CD8-positive, alpha-beta memory T cell (primary cell): ENCODE results near the gene ZBTB37. TPM values are rescaled to one million over a fixed set of nuclear protein-coding genes. Genes with fewer than 3 reads are reported as not detected.
A peak's percentile ranks its signal among the peaks of the same experiment; 100 is the strongest.

ENCODE experiments used
- CTCF ChIA-PET: fragments of 350-600 bp; sonication (Branson Sonifier 250); formaldehyde crosslinking; loops from one replicate; lab custom pipeline; 2021; ENCODE audit warnings: antibody characterized with exemption; lab: Charles Lee
- POLR2A ChIA-PET: fragments of 350-600 bp; sonication (Branson Sonifier 250); formaldehyde crosslinking; loops from one replicate; lab custom pipeline; 2021; ENCODE audit warnings: antibody characterized with exemption; lab: Charles Lee
- DNase-seq, 5 donors: peaks; one replicate each; pipeline versions ENCODE4 v3.0.0 to v3.0.0-alpha.2; 2020 to 2022; ENCODE audit warnings: mixed read lengths in 1 of 5
- H3K27ac ChIP-seq: one replicate; pipeline ENCODE4 v1.7.0; 2013; ENCODE audit warnings: low read depth, mild to moderate bottlenecking, low read length, moderate library complexity
- H3K27me3 ChIP-seq: 2 replicates; pipeline ENCODE4 v1.7.0; 2013; ENCODE audit warnings: low read length, mild to moderate bottlenecking; ENCODE audit not compliant: insufficient read depth, poor library complexity, severe bottlenecking
- H3K36me3 ChIP-seq: 2 replicates; pipeline ENCODE4 v1.7.0; 2013; ENCODE audit warnings: mild to moderate bottlenecking, low read length, moderate library complexity; ENCODE audit not compliant: insufficient read depth
- H3K4me1 ChIP-seq: 2 replicates; pipeline ENCODE4 v1.7.0; 2013; ENCODE audit warnings: mild to moderate bottlenecking, low read length, moderate library complexity; ENCODE audit not compliant: insufficient read depth
- H3K4me3 ChIP-seq: 2 replicates; pipeline ENCODE4 v1.7.0; 2013; ENCODE audit warnings: mild to moderate bottlenecking, low read length
- H3K9me3 ChIP-seq: 2 replicates; pipeline ENCODE4 v1.7.0; 2013; ENCODE audit warnings: mild to moderate bottlenecking, low read length
- H3K27ac Mint-ChIP-seq, 8 donors: one replicate each; pipeline ENCODE4 v1.8.0; 2020 to 2021; ENCODE audit warnings: mixed read lengths in 8 of 8, mild to moderate bottlenecking in 6 of 8, inconsistent platforms in 3 of 8, moderate library complexity in 3 of 8
- H3K27me3 Mint-ChIP-seq, 2 donors: one replicate each; pipeline ENCODE4 v1.8.0; 2020 to 2021; ENCODE audit warnings: mixed read lengths in 2 of 2, mild to moderate bottlenecking in 1 of 2, moderate library complexity in 1 of 2
- H3K36me3 Mint-ChIP-seq, 3 donors: one replicate each; pipeline ENCODE4 v1.8.0; 2020 to 2021; ENCODE audit warnings: mixed read lengths in 3 of 3, inconsistent platforms in 1 of 3, mild to moderate bottlenecking in 1 of 3
- H3K4me1 Mint-ChIP-seq, 3 donors: one replicate each; pipeline ENCODE4 v1.8.0; 2020 to 2021; ENCODE audit warnings: mixed read lengths in 3 of 3, inconsistent platforms in 1 of 3, mild to moderate bottlenecking in 1 of 3
- H3K4me3 Mint-ChIP-seq, 7 donors: one replicate each; pipeline ENCODE4 v1.8.0; 2020 to 2021; ENCODE audit warnings: mixed read lengths in 7 of 7, mild to moderate bottlenecking in 6 of 7, moderate library complexity in 4 of 7, inconsistent platforms in 2 of 7
- H3K9me3 Mint-ChIP-seq, 5 donors: one replicate each; pipeline ENCODE4 v1.8.0; 2020 to 2022; ENCODE audit warnings: mixed read lengths in 5 of 5, mild to moderate bottlenecking in 3 of 5, moderate library complexity in 2 of 5, inconsistent platforms in 1 of 5
- polyA plus RNA-seq: library from polyadenylated mRNA; unstranded; fragments of 300-500 nt; fragmentation: Illumina TruSeq; gene quantifications from one replicate; pipeline ENCODE4 v1.2.3, GENCODE V29; 2021
- total RNA-seq, 2 experiments: library from RNA; stranded (reverse); gene quantifications; one replicate each; pipeline ENCODE4 v1.2.3, GENCODE V29; 2021

ZBTB37 gene
- total and polyA plus RNA-seq, 3 experiments from 2014 or later: 1.3 to 11.0 (median 10.4) TPM

DNA sequence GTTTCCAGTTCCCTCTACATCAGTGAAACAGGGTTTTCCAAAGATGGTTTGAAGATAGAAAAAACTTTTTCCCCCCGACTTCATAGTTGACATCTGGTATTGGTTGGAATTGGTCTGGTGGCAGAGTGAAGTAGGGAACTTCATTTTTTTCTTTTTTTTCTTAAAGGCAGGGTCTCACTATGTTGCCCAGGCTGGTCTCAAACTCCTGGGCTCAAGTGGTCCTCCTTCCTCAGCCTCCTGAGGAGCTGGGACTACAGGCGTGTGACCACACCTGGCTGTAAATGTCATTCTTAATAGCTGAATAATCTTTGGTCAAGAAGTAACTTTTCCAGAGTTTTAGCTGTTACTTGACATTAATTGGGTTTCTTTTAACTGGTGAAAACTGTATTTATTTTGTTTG, 21.7 kb downstream of the ZBTB37 start:
- no peak overlapping the region for H3K4me3 ChIP-seq
- no peaks in the 10 kb centered on the region for H3K9me3 Mint-ChIP-seq
- H3K27ac Mint-ChIP-seq: no peak overlapping the region
- H3K27me3 ChIP-seq: no peaks in the 10 kb centered on the region
- H3K27me3 Mint-ChIP-seq: no peaks in the 10 kb centered on the region
- ChIA-PET CTCF (no interaction called here), POLR2A (no interaction called here)
- H3K4me3 Mint-ChIP-seq: no peak overlapping the region
- H3K4me1 ChIP-seq: peaks cover 20% of the 10 kb centered on the region
- H3K9me3 ChIP-seq: no peaks in the 10 kb centered on the region
- no peak for DNase-seq
- H3K27ac ChIP-seq: no peak overlapping the region
- H3K36me3 ChIP-seq: peaks cover 12% of the 10 kb centered on the region
- peaks cover 34 to 72% (median 67%) of the 10 kb centered on the region in 3 donors for H3K4me1 Mint-ChIP-seq
- H3K36me3 Mint-ChIP-seq: peaks cover 19 to 71% (median 36%) of the 10 kb centered on the region in 3 donors

DNA sequence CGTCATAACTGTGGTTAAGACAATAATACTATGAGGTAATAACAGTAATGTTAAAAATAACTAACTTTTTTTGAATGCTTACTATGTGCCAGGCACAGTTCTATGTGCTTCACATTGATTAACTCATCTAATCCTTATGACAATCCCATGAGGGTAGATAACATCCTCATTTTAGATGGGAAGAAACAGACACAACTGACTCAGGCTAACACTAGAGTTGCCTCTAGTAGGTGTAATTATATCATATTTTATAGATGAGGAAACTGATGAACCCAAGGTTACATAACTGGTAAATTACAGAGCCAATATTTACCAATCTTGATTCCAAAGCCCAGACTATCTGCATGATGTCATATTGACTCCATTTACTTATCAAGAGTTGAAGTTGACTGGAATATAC, 25.4 kb downstream of the ZBTB37 start:
- CTCF ChIA-PET: no interaction called here
- Mint-ChIP-seq H3K4me3 (no peak overlapping the region), H3K9me3 (no peaks in the 10 kb centered on the region), H3K36me3 (peaks cover 19 to 60% (median 24%) of the 10 kb centered on the region in 3 donors), H3K4me1 (peaks cover 7 to 38% (median 37%) of the 10 kb centered on the region in 3 donors), H3K27me3 (no peaks in the 10 kb centered on the region), H3K27ac (no peak overlapping the region)
- no peak for DNase-seq
- Histone ChIP-seq H3K27me3 (no peaks in the 10 kb centered on the region), H3K36me3 (no peaks in the 10 kb centered on the region), H3K9me3 (no peaks in the 10 kb centered on the region), H3K4me3 (no peak overlapping the region), H3K4me1 (no peaks in the 10 kb centered on the region), H3K27ac (no peak overlapping the region)
- POLR2A ChIA-PET: no interaction called here

DNA sequence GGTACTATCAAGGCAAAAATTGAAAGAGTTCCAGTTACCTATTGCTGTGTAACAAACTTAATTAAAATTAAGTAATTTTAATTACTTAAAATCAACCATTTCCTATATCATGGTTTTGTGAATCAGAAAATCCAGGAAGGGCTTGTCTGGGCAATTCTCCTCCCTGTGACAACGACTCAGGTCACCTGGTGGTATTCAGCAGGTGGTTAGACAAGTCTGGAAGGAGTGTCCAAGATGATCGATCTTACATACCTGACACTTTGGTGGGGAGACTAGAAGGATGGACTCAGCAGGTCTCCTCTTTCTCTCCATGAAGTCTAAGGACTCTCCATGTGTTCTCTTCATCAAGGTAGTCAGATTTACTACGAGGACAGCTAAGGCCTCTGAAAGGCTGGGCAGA, 26.0 kb downstream of the ZBTB37 start:
- Histone ChIP-seq H3K9me3 (no peaks in the 10 kb centered on the region), H3K4me1 (no peaks in the 10 kb centered on the region), H3K27ac (no peak overlapping the region), H3K36me3 (no peaks in the 10 kb centered on the region), H3K27me3 (no peaks in the 10 kb centered on the region), H3K4me3 (no peak overlapping the region)
- no peaks in the 10 kb centered on the region for H3K27me3 Mint-ChIP-seq
- H3K4me1 Mint-ChIP-seq: peaks cover 7 to 40% (median 32%) of the 10 kb centered on the region in 3 donors
- CTCF ChIA-PET: no interaction called here
- H3K9me3 Mint-ChIP-seq: no peaks in the 10 kb centered on the region
- peaks cover 18 to 64% (median 23%) of the 10 kb centered on the region in 3 donors for H3K36me3 Mint-ChIP-seq
- no peak overlapping the region for H3K4me3 Mint-ChIP-seq
- DNase-seq: no peak
- H3K27ac Mint-ChIP-seq: peak overlapping the region in 1 of 8 donors; percentile 74
- POLR2A ChIA-PET: no interaction called here

DNA sequence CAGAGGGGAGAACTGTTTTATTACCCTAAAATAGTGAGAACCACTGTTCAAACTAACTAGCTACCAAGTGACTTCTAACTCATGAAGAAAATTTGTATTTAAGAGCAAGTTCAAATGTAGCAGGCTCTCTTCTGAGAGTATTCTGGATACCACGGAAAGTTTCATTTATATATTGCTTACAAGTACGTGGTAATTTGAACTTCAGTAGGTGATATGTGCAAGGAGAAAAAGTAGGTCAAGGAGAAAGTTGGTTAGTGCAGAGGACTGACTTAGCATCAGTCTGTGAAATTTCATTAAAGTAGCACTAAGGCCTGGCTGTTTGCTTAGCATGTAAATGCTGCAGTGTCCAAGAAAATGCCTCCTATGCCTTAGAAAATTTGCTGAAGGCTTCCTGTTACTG, 32.2 kb downstream of the ZBTB37 start:
- Histone ChIP-seq H3K4me3 (no peak overlapping the region), H3K36me3 (no peaks in the 10 kb centered on the region), H3K9me3 (no peaks in the 10 kb centered on the region), H3K27me3 (no peaks in the 10 kb centered on the region), H3K27ac (no peak overlapping the region), H3K4me1 (no peaks in the 10 kb centered on the region)
- Mint-ChIP-seq H3K36me3 (peaks cover 0 to 31% (median 3%) of the 10 kb centered on the region in 3 donors), H3K4me1 (peaks cover 2 to 22% (median 7%) of the 10 kb centered on the region in 3 donors), H3K27ac (peak overlapping the region in 1 of 8 donors; percentile 57), H3K27me3 (no peaks in the 10 kb centered on the region), H3K4me3 (no peak overlapping the region), H3K9me3 (no peaks in the 10 kb centered on the region)
- no peak for DNase-seq
- CTCF ChIA-PET: no interaction called here
- POLR2A ChIA-PET: no interaction called here

DNA sequence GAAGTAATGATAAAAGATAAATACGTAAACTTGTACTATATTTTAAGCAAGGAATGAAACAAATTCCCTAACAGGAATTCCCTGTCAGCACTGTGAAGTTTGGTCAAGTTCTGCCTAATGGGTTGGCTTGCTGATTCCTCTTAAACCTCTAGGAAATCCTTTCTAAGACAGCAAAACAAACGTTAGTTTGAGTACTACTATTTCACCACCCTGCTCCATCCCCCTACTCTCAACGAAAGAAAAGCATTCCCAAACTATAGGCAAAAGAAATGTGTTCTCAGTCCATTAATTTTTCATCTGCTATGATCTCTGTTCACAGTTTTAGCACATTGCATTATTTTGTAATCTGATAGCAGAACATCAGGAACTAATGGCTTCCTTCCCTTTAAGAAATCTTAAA, 32.8 kb downstream of the ZBTB37 start:
- POLR2A ChIA-PET: no interaction called here
- no peaks in the 10 kb centered on the region for H3K27me3 Mint-ChIP-seq
- peaks cover 2 to 22% (median 7%) of the 10 kb centered on the region in 3 donors for H3K4me1 Mint-ChIP-seq
- H3K4me3 ChIP-seq: no peak overlapping the region
- no peaks in the 10 kb centered on the region for H3K9me3 ChIP-seq
- H3K4me1 ChIP-seq: no peaks in the 10 kb centered on the region
- no peaks in the 10 kb centered on the region for H3K27me3 ChIP-seq
- peaks cover 0 to 29% (median 5%) of the 10 kb centered on the region in 3 donors for H3K36me3 Mint-ChIP-seq
- CTCF ChIA-PET: interaction anchor here (1.1 kb wide), 1 partner anchor 8 kb away, joined by 3 read pairs; no protein-coding TSS in a partner anchor
- DNase-seq: no peak
- no peaks in the 10 kb centered on the region for H3K9me3 Mint-ChIP-seq
- no peak overlapping the region for H3K4me3 Mint-ChIP-seq
- no peak overlapping the region for H3K27ac Mint-ChIP-seq
- H3K27ac ChIP-seq: no peak overlapping the region
- no peaks in the 10 kb centered on the region for H3K36me3 ChIP-seq

DNA sequence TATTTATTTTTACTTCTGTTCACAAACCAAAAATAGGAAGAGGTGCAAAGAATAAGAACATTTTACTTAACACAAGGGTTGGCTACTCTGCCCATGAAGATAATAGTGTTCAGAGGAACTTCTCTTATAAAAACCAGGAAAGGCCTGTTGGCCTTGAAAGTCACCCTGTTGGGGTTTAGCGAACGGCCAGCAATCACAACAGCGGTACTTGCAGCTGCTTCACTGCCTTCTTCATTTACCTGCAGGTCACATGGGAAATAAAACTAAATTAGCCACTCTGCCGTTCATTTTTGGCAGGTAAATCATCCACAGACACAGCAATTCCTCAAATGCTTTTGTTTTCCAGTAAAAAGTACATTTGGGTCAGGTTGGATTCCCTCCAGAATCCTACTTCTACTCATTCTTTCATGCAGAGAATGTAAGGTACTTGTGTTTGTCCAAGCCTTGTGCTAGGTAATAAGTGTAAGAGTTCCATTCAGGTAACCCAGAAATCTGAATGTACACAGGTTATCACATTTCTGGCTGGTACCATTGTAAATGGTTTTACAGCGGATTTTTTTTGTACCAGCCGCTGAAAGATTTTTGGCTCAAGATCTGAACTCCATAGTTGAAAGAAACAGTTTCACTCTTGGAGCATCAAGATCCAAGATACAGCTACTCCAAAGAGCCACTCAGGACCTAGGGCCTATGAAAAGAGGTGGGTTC, 35.8 kb downstream of the ZBTB37 start:
- Histone ChIP-seq H3K27me3 (no peaks in the 10 kb centered on the region), H3K27ac (no peak overlapping the region), H3K36me3 (no peaks in the 10 kb centered on the region), H3K4me1 (no peaks in the 10 kb centered on the region), H3K4me3 (no peak overlapping the region), H3K9me3 (no peaks in the 10 kb centered on the region)
- H3K27ac Mint-ChIP-seq: no peak overlapping the region
- H3K9me3 Mint-ChIP-seq: no peaks in the 10 kb centered on the region
- POLR2A ChIA-PET: no interaction called here
- no peak overlapping the region for H3K4me3 Mint-ChIP-seq
- H3K36me3 Mint-ChIP-seq: peaks cover 6 to 16% (median 7%) of the 10 kb centered on the region in 3 donors
- peaks cover 2 to 16% (median 7%) of the 10 kb centered on the region in 3 donors for H3K4me1 Mint-ChIP-seq
- DNase-seq: no peak
- CTCF ChIA-PET: no interaction called here
- H3K27me3 Mint-ChIP-seq: no peaks in the 10 kb centered on the region

DNA sequence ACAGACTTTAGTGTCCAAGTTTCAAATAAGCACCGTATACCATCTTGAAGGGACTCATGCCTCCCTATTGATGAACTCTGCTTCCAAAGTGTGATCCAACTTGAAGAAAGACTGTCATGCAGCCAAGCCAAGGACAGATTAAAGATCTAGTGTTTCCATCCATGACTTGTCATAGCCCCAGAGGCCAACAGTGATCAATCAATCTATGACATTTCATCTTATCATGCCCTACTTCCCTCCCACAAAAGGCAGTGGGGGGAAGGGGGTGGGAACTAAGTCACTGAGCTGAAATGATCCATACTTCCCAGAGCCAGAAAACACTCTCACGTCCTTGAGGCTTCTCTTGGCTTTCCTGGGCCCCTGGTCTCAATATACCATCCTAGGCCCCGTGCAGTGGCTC, 44.9 kb downstream of the ZBTB37 start:
- Mint-ChIP-seq H3K9me3 (no peaks in the 10 kb centered on the region), H3K27me3 (no peaks in the 10 kb centered on the region), H3K27ac (no peak overlapping the region), H3K4me3 (no peak overlapping the region), H3K36me3 (peaks cover 0 to 3% (median 0%) of the 10 kb centered on the region in 3 donors), H3K4me1 (no peaks in the 10 kb centered on the region)
- no peak overlapping the region for H3K27ac ChIP-seq
- no peaks in the 10 kb centered on the region for H3K9me3 ChIP-seq
- no peaks in the 10 kb centered on the region for H3K36me3 ChIP-seq
- POLR2A ChIA-PET: no interaction called here
- H3K4me3 ChIP-seq: no peak overlapping the region
- H3K27me3 ChIP-seq: no peaks in the 10 kb centered on the region
- CTCF ChIA-PET: interaction anchor here (0.7 kb wide), 1 partner anchor 386 kb away, joined by 3 read pairs; no protein-coding TSS in a partner anchor
- H3K4me1 ChIP-seq: no peaks in the 10 kb centered on the region
- no peak for DNase-seq

DNA sequence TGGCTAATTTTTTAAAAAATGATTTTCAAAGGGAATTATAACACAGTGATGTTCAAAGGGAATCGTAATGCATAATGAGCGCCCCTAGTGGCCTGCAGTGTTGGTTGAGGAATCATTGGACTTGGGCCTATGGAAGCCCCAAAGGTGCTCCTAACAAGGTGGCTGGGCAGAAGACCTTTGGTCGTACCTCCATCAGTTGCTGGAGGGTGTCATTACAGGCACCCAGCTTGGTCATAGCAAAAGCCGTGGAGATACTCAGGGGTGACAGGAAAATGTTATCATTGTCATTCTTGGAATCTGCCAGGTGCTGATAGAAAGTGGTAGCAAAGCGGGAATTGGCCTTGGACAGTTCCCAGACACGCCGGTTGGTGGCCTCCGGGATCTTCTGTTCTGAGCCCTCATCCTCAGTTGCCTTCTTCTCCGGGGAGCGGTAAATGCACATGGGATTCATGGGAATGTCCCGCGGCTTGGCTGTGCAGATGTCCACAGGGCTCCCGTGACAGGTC, 46.2 kb downstream of the ZBTB37 start:
- Mint-ChIP-seq H3K27ac (no peak overlapping the region), H3K4me3 (no peak overlapping the region), H3K9me3 (no peaks in the 10 kb centered on the region), H3K4me1 (no peaks in the 10 kb centered on the region), H3K36me3 (no peaks in the 10 kb centered on the region), H3K27me3 (no peaks in the 10 kb centered on the region)
- no peaks in the 10 kb centered on the region for H3K4me1 ChIP-seq
- POLR2A ChIA-PET: no interaction called here
- H3K36me3 ChIP-seq: no peaks in the 10 kb centered on the region
- no peak overlapping the region for H3K27ac ChIP-seq
- DNase-seq: peak in 1 of 5 donors; percentile 55
- CTCF ChIA-PET: interaction anchor here (0.5 to 1.6 kb wide), 2 partner anchors 9 to 162 kb away, joined by 3 to 4 read pairs; no protein-coding TSS in a partner anchor
- H3K27me3 ChIP-seq: no peaks in the 10 kb centered on the region
- no peak overlapping the region for H3K4me3 ChIP-seq
- no peaks in the 10 kb centered on the region for H3K9me3 ChIP-seq
